ENCODE measurements around the gene LPP. TPM values are rescaled to one million over a fixed set of nuclear protein-coding genes. Genes with fewer than 3 reads are reported as not detected.

LPP gene
- total RNA-seq, 1 donor from 2014 or later = 28.2 TPM

DNA sequence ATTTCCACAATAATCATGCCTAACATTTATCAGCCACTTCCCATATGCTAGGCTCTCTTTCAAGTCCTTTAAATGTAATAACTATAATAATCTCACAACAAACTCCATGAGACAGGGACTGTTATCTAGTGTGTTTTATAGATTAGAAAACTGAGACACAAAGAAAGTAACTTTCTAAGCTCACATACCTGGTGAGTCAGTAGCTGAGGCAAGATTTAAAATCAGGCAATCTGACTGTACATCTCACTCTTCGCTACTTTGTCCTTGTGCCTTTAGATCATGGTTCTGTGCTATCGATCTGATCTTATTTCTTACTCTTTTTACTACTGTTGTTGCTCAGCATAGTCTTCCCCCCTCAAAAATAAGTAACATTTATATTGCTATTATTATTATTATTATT lies 295.5 kb downstream of the LPP start:
- Histone ChIP-seq H3K27ac (ENCODE audit: low read depth, low read length) (no peak overlapping the region), H3K27me3 (ENCODE audit: control insufficient read depth in 3 of 3, insufficient read depth in 3 of 3, low read length in 3 of 3) (no peaks in the 10 kb centered on the region), H3K4me1 (ENCODE audit: control insufficient read depth in 3 of 3, insufficient read depth in 3 of 3, low read length in 3 of 3) (peaks cover 0 to 11% (median 0%) of the 10 kb centered on the region in 3 donors), H3K36me3 (ENCODE audit: control insufficient read depth in 3 of 3, insufficient read depth in 3 of 3, low read length in 3 of 3) (no peaks in the 10 kb centered on the region), H3K9me3 (ENCODE audit: control insufficient read depth in 3 of 3, low read length in 3 of 3) (no peaks in the 10 kb centered on the region), H3K4me3 (ENCODE audit: low read length in 3 of 3) (no peak overlapping the region), H3K9ac (ENCODE audit: low read depth in 1 of 3, low read length in 3 of 3) (no peak overlapping the region)

DNA sequence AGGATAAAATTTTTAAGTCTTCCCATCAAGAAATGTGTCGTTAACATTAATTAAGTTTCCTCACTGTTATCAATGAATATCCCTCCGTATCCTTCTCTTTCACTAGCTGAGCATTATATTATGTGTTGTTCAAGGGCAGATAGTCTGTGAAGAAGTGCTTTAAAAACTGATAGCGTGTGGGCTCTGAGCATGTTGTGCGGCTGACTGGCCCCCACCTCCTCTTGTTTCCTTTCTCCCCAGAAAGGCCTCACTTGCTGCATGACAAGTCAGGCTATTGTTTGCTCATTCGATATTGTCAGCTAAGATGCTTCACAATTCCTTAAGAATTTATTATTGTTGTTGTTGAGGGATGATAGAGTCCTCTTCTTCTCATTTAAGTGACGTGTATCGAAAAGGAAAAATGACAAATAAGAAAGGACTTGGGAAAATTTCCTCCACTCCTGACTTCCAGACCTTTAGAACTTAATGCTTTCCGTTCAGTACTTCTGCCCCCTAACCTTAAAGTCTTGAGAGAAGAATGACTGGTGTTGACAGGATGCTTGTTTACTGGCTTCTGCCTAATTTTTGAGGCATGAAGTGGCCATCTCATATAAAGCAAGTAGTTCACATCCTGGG lies 298.3 kb downstream of the LPP start:
- H3K36me3 ChIP-seq (ENCODE audit: control insufficient read depth in 3 of 3, insufficient read depth in 3 of 3, low read length in 3 of 3) = no peaks in the 10 kb centered on the region

DNA sequence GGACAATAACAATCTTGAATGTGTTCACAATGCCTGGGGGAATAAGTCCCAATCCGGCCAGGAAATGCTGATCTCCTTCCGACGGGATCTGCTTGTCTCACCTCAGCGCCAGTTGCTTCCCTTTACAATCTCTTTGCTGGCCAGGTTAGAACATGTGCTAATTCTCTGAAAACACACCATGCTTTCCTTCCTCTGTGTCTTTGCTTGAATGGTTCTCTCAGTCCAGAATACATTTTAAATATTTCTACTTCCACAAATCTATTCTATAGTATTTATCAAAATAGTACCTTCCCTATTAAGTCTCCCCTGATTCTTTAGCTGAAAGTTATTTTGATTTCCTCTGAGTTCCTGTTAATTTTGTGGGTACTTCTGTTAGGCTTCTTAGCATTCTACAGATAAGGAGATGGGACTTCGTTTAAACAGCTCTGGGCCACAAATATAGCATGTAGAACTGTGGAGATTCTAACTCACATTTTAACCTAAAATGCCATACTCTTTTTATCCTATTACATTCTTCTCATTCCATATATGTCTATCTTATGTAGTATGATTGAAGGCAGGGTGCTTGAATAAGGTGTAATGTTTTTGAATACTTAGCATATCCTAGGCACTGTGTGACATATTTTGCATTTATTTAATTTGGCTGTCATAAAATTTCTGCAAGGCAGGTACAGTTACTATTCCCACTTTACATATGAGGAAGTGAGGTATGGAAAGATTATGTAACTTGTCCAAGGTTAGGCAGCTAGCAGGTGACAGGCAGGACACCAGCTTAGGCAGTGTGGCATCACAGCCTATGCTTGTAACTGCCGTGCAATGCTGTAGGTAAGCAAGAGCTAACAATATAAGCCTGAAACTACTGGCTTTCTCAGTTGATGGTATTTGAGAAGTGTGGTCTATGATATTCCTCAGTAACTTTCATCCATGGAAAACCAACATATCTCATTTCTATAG lies 299.8 kb downstream of the LPP start:
- H3K27ac ChIP-seq (ENCODE audit: low read depth, low read length) = no peak overlapping the region
- H3K9ac ChIP-seq (ENCODE audit: low read depth in 1 of 3, low read length in 3 of 3) = no peak overlapping the region
- no peaks in the 10 kb centered on the region for H3K27me3 ChIP-seq (ENCODE audit: control insufficient read depth in 3 of 3, insufficient read depth in 3 of 3, low read length in 3 of 3)
- no peaks in the 10 kb centered on the region for H3K9me3 ChIP-seq (ENCODE audit: control insufficient read depth in 3 of 3, low read length in 3 of 3)
- H3K4me1 ChIP-seq (ENCODE audit: control insufficient read depth in 3 of 3, insufficient read depth in 3 of 3, low read length in 3 of 3) = peaks cover 0 to 7% (median 0%) of the 10 kb centered on the region in 3 donors
- no peaks in the 10 kb centered on the region for H3K36me3 ChIP-seq (ENCODE audit: control insufficient read depth in 3 of 3, insufficient read depth in 3 of 3, low read length in 3 of 3)
- H3K4me3 ChIP-seq (ENCODE audit: low read length in 3 of 3) = no peak overlapping the region

More for the DNA sequence above, 298.3 kb downstream of the LPP start:
- no peaks in the 10 kb centered on the region for H3K9me3 ChIP-seq (ENCODE audit: control insufficient read depth in 3 of 3, low read length in 3 of 3)
- no peak overlapping the region for H3K9ac ChIP-seq (ENCODE audit: low read depth in 1 of 3, low read length in 3 of 3)
- no peak overlapping the region for H3K4me3 ChIP-seq (ENCODE audit: low read length in 3 of 3)
- no peak overlapping the region for H3K27ac ChIP-seq (ENCODE audit: low read depth, low read length)
- H3K4me1 ChIP-seq (ENCODE audit: control insufficient read depth in 3 of 3, insufficient read depth in 3 of 3, low read length in 3 of 3) = peaks cover 0 to 11% (median 0%) of the 10 kb centered on the region in 3 donors
- H3K27me3 ChIP-seq (ENCODE audit: control insufficient read depth in 3 of 3, insufficient read depth in 3 of 3, low read length in 3 of 3) = no peaks in the 10 kb centered on the region

DNA sequence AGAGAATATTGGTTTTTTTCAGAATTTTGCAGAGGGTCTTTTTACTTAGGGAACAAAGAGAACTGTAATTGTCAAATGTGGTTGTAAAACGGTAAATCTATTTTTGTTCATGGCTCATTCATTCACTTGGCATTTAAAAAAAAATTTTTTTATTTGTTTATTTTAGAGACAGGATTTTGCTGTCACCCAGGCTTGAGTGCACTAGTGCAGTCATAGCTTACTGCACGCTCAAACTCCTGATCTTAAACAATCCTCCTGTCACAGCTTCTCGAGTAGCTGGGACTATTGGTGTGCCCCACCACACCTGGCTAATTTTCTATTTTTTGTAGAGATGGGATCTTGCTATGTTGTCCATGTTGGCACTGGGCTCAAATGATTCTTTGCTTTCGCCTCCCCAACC lies 301.8 kb downstream of the LPP start:
- no peaks in the 10 kb centered on the region for H3K36me3 ChIP-seq (ENCODE audit: control insufficient read depth in 3 of 3, insufficient read depth in 3 of 3, low read length in 3 of 3)
- H3K9me3 ChIP-seq (ENCODE audit: control insufficient read depth in 3 of 3, low read length in 3 of 3) = no peaks in the 10 kb centered on the region
- H3K4me3 ChIP-seq (ENCODE audit: low read length in 3 of 3) = no peak overlapping the region
- no peaks in the 10 kb centered on the region for H3K27me3 ChIP-seq (ENCODE audit: control insufficient read depth in 3 of 3, insufficient read depth in 3 of 3, low read length in 3 of 3)
- H3K4me1 ChIP-seq (ENCODE audit: control insufficient read depth in 3 of 3, insufficient read depth in 3 of 3, low read length in 3 of 3) = peaks cover 0 to 4% (median 0%) of the 10 kb centered on the region in 3 donors
- H3K9ac ChIP-seq (ENCODE audit: low read depth in 1 of 3, low read length in 3 of 3) = no peak overlapping the region
- no peak overlapping the region for H3K27ac ChIP-seq (ENCODE audit: low read depth, low read length)

DNA sequence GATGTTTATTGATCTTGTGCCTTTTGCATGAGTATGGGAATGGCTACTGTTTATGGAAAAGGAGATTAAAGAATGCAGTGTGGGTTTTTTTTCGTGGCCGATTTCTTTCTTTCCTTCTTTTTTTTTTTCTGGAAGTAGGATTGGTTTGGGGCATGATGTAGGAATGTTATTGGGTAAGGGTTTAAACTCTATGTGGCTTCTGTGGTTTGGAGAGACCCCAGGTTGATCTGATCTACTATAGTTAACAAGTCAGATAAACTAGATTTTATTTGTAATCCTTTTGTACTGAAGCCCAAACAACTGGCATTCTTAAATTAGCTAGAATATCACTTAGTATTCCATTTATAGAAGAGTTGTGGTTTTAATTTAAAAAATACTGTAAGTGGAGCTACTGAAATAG lies 304.8 kb downstream of the LPP start:
- no peak overlapping the region for H3K27ac ChIP-seq (ENCODE audit: low read depth, low read length)
- peaks cover 0 to 4% (median 0%) of the 10 kb centered on the region in 3 donors for H3K4me1 ChIP-seq (ENCODE audit: control insufficient read depth in 3 of 3, insufficient read depth in 3 of 3, low read length in 3 of 3)
- H3K4me3 ChIP-seq (ENCODE audit: low read length in 3 of 3) = no peak overlapping the region
- H3K9ac ChIP-seq (ENCODE audit: low read depth in 1 of 3, low read length in 3 of 3) = no peak overlapping the region
- no peaks in the 10 kb centered on the region for H3K9me3 ChIP-seq (ENCODE audit: control insufficient read depth in 3 of 3, low read length in 3 of 3)
- H3K36me3 ChIP-seq (ENCODE audit: control insufficient read depth in 3 of 3, insufficient read depth in 3 of 3, low read length in 3 of 3) = no peaks in the 10 kb centered on the region
- no peaks in the 10 kb centered on the region for H3K27me3 ChIP-seq (ENCODE audit: control insufficient read depth in 3 of 3, insufficient read depth in 3 of 3, low read length in 3 of 3)

DNA sequence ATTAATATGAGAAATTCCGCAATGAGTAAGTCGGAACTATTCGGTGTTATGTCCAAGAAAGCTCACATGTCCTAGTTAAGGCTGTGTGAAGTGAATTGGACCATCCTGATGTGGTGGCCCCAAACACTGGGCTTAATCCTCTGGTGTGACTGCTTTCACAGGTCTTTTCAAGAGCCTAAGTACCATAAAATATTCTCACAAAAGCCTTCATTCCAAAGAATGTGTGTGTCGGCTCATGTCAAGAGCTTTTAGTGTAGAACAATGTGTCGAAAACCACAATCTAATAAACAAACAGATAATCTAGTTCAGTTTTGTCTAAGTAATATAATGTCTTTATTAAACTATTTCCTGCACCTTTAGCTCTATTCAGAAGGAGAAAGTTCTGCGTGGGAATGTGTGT lies 311.4 kb downstream of the LPP start:
- Histone ChIP-seq H3K36me3 (ENCODE audit: control insufficient read depth in 3 of 3, insufficient read depth in 3 of 3, low read length in 3 of 3) (no peaks in the 10 kb centered on the region), H3K9ac (ENCODE audit: low read depth in 1 of 3, low read length in 3 of 3) (no peak overlapping the region), H3K27me3 (ENCODE audit: control insufficient read depth in 3 of 3, insufficient read depth in 3 of 3, low read length in 3 of 3) (no peaks in the 10 kb centered on the region), H3K4me3 (ENCODE audit: low read length in 3 of 3) (no peak overlapping the region), H3K27ac (ENCODE audit: low read depth, low read length) (no peak overlapping the region), H3K4me1 (ENCODE audit: control insufficient read depth in 3 of 3, insufficient read depth in 3 of 3, low read length in 3 of 3) (peaks cover 0 to 9% (median 5%) of the 10 kb centered on the region in 3 donors), H3K9me3 (ENCODE audit: control insufficient read depth in 3 of 3, low read length in 3 of 3) (no peaks in the 10 kb centered on the region)

DNA sequence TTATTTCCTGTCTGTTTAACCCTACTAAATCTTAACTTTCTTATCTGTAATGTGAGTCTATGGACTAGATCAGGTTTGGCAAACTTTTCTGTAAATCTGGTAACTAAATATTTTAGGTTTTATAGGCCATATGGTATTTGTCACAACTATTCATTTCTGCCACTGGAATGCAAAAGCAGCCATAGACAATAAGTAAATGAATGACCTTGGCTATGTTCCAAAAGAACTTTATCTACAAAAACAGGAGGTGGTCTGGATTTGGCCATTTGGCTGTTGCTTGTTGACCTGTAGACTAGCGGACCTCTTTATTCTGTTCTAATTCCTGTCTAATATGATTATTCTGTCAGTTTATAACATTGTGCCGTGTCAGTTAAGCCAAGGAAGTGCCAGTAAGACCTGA lies 314.2 kb downstream of the LPP start:
- Histone ChIP-seq H3K9ac (ENCODE audit: low read depth in 1 of 3, low read length in 3 of 3) (no peak overlapping the region), H3K9me3 (ENCODE audit: control insufficient read depth in 3 of 3, low read length in 3 of 3) (no peaks in the 10 kb centered on the region), H3K27ac (ENCODE audit: low read depth, low read length) (peak overlapping the region; percentile 51), H3K4me3 (ENCODE audit: low read length in 3 of 3) (no peak overlapping the region), H3K27me3 (ENCODE audit: control insufficient read depth in 3 of 3, insufficient read depth in 3 of 3, low read length in 3 of 3) (no peaks in the 10 kb centered on the region), H3K36me3 (ENCODE audit: control insufficient read depth in 3 of 3, insufficient read depth in 3 of 3, low read length in 3 of 3) (no peaks in the 10 kb centered on the region), H3K4me1 (ENCODE audit: control insufficient read depth in 3 of 3, insufficient read depth in 3 of 3, low read length in 3 of 3) (peaks cover 0 to 22% (median 13%) of the 10 kb centered on the region in 3 donors)

DNA sequence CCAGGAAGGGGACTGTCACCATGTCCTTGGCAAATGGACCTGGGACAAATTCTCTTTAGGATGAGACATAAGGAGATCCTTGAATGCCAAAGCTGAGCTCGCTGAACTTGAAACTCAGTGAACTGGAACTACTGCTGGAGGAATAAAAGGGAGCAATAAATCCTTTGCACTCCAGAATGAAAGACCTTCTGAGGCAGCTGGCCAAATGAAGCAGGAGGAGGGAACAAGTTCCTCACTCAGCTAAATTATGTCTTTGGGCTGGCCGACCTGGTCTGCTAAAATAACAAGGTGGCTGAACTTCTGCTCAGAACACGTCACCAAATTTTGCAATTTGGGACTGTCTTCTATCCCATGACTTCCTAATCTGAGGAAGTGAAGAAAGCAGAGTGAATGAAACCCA lies 314.7 kb downstream of the LPP start:
- Histone ChIP-seq H3K27ac (ENCODE audit: low read depth, low read length) (peak overlapping the region; percentile 51), H3K36me3 (ENCODE audit: control insufficient read depth in 3 of 3, insufficient read depth in 3 of 3, low read length in 3 of 3) (no peaks in the 10 kb centered on the region), H3K9me3 (ENCODE audit: control insufficient read depth in 3 of 3, low read length in 3 of 3) (no peaks in the 10 kb centered on the region), H3K4me1 (ENCODE audit: control insufficient read depth in 3 of 3, insufficient read depth in 3 of 3, low read length in 3 of 3) (peaks cover 0 to 22% (median 13%) of the 10 kb centered on the region in 3 donors), H3K4me3 (ENCODE audit: low read length in 3 of 3) (no peak overlapping the region), H3K9ac (ENCODE audit: low read depth in 1 of 3, low read length in 3 of 3) (no peak overlapping the region), H3K27me3 (ENCODE audit: control insufficient read depth in 3 of 3, insufficient read depth in 3 of 3, low read length in 3 of 3) (no peaks in the 10 kb centered on the region)

DNA sequence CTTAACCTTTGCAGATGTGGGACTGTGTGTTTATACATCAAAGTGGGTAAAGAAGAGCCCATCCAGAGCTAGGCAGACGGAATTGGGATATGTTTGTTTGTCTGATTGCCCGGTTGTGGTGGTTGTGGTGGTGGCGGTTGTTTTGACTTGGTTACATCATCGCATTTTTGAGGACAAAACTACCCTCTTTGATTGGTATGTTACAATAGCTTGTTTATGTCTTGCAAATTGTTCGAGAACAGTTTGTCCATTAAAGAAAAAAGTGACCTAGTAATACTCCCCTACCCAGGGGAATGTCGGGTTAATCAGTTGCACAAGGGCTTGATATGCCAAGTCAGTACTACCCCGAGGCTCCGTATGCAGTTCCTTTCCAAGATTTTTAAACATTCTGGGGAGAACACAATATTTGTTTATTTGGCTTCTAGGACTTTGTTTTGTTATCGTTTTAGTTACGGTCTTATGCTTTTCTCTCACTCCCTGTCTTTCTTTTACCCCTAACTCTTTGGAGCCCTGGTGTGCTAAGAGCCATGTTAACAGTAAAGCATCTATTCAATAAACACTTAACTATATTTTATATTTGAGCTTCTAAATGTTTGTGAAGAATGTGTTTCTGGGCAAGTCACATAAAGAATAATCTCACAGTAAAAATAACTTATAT lies 315.4 kb downstream of the LPP start:
- no peaks in the 10 kb centered on the region for H3K9me3 ChIP-seq (ENCODE audit: control insufficient read depth in 3 of 3, low read length in 3 of 3)
- H3K27ac ChIP-seq (ENCODE audit: low read depth, low read length) = no peak overlapping the region
- no peak overlapping the region for H3K9ac ChIP-seq (ENCODE audit: low read depth in 1 of 3, low read length in 3 of 3)
- no peaks in the 10 kb centered on the region for H3K27me3 ChIP-seq (ENCODE audit: control insufficient read depth in 3 of 3, insufficient read depth in 3 of 3, low read length in 3 of 3)
- no peak overlapping the region for H3K4me3 ChIP-seq (ENCODE audit: low read length in 3 of 3)
- no peaks in the 10 kb centered on the region for H3K36me3 ChIP-seq (ENCODE audit: control insufficient read depth in 3 of 3, insufficient read depth in 3 of 3, low read length in 3 of 3)
- H3K4me1 ChIP-seq (ENCODE audit: control insufficient read depth in 3 of 3, insufficient read depth in 3 of 3, low read length in 3 of 3) = peaks cover 0 to 22% (median 13%) of the 10 kb centered on the region in 3 donors
